NAMALWA (cell line): ENCODE measurements around the gene FGD5.

ENCODE experiments used
- DNase-seq: peaks from one replicate; pipeline ENCODE4 v3.0.0-alpha.2; 2015; ENCODE audit warnings: low spot score

Gene FGD5, protein sequence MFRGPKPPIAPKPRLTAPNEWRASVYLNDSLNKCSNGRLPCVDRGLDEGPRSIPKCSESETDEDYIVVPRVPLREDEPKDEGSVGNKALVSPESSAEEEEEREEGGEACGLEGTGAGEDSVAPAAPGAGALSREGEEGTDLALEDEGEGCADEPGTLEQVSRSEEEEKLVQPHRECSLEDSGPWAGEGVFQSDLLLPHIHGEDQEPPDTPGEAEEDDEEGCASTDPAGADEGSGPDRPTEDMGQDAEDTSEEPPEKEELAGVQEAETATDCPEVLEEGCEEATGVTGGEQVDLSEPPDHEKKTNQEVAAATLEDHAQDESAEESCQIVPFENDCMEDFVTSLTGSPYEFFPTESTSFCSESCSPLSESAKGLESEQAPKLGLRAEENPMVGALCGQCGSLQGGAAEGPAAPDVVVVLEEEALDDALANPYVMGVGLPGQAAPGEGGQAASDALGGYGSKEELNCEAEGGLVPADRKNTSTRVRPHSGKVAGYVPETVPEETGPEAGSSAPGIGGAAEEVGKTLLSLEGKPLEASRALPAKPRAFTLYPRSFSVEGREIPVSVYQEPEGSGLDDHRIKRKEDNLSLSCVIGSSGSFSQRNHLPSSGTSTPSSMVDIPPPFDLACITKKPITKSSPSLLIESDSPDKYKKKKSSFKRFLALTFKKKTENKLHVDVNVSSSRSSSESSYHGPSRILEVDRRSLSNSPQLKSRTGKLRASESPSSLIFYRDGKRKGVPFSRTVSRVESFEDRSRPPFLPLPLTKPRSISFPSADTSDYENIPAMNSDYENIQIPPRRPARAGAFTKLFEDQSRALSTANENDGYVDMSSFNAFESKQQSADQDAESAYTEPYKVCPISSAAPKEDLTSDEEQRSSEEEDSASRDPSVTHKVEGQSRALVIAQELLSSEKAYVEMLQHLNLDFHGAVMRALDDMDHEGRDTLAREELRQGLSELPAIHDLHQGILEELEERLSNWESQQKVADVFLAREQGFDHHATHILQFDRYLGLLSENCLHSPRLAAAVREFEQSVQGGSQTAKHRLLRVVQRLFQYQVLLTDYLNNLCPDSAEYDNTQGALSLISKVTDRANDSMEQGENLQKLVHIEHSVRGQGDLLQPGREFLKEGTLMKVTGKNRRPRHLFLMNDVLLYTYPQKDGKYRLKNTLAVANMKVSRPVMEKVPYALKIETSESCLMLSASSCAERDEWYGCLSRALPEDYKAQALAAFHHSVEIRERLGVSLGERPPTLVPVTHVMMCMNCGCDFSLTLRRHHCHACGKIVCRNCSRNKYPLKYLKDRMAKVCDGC (N-terminal part only)

DNA sequence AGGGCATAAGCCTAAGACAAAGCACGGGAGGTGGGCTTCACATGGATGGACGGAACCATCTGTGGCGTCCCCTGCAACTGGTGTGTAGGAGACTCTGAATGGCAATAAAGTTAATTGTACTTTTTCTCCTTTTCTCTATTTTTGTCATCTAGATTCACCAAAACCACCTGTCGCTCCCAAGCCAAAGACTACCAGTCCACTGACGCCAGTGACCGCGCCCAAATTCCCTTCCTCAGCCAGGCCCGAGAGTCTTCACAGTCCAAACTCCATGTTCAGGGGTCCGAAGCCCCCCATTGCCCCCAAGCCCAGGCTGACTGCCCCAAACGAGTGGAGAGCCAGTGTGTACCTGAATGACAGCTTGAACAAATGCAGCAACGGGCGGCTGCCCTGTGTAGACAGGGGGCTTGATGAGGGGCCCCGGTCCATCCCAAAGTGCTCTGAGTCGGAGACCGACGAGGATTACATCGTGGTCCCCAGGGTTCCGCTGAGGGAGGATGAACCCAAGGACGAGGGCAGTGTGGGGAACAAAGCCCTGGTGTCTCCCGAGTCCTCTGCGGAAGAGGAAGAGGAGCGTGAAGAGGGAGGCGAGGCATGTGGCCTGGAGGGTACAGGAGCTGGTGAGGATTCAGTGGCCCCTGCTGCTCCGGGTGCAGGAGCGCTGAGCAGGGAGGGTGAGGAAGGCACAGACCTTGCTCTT is at the start of gene FGD5:
FGD5 (plus strand) TSS at position 159 of the 697 bp plus-strand sequence; CDS start at position 269, 110 bp downstream.
- no peak for DNase-seq

DNA sequence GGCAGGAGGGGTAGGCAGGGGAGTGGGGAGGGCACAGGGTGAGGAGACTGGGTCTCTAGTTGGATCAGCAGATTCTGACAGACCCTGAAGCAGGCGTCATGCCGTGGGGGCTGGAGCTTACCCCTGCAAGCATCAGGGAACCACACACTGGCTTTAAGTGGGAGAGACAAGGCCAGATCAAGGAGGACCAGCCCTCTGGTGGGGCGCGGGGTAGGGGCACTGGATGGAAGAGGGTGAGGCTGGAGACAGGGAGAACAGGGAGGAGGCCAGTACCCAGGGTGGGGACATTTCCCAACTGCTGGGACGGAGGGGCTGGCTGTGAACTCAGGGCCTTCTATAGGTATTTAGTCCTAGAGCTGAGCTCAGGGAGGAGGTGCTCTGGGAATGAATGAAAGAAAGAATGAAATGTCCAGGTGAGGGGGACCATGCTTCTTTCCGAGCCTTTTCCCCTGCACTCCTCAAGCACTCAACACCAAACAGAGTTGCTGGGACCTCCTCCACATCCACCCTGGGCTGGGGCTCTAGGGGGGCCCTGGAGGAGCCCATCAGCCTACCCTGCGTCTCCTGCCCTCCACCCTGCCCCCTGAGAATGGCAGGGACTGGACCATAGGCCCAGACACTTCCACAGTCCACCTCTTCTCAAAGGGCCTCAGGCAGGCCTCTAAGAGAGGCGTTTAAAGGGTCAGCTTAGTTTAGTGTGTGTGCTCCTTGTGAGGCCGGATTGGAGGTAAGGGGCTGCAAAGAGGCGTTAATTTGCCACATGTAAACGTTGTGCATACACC is 49.0 kb upstream of the FGD5 start:
- DNase-seq: no peak

DNA sequence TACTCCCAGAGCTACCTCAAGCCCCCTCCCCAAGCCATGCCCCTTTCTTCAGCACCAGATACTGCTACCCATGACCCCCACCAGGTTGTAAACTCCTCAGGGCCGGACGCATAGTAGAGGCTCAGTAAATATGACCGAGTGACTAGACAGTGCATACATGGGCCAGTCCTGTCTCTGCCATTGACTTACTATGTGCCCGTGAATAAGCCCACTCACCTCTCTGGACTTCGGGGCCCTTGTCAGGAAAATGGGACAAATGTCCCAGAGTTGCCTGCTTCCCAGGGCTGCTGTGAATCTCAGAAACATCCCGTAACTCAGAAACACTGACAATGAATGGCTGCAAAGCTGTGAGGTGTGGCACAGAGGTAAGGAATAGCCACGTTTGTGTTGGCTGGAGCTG is 48.2 kb upstream of the FGD5 start:
- DNase-seq: no peak

DNA sequence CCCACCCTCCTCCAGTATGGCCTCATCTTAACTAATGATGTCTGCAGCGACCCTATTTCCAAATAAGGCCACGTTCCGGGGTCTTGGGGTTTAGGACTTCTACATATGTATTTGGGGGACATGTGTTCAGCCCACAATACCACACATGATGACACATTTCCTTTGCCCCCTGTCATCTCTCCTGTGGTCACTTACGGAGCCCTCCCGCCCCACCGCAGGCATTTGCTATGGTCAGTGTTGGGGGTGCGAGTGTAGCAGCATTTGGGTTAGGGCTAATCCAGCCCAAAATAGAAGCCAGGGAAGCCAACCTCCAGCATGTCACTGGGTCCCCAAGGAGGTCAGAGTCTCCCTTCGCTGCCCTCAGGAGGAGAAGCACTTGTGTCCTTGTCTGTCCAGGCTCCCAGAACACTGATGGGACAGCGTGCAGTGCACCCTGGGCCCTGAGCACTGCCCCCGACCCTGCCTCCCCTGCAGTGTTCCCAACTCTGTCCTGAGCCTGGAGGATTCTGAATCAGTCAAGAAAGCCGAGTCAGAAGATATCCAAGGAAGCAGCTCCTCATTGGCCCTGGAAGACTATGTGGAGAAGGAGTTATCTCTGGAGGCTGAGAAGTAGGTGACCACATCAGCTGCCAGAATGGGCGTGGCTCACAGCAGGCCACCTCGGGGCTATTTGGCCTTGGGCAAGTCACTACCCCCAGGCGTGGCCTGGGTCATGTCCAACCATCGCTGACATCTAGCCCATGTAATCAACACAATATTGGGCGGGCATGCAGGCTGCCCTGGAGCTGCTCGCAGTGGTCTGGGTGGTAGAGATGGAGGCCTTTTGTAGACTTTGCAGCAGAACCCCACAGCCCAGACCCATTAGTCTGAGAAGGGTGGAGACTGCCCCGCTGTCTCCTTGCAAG is 46.9 kb upstream of the FGD5 start:
- DNase-seq: no peak

DNA sequence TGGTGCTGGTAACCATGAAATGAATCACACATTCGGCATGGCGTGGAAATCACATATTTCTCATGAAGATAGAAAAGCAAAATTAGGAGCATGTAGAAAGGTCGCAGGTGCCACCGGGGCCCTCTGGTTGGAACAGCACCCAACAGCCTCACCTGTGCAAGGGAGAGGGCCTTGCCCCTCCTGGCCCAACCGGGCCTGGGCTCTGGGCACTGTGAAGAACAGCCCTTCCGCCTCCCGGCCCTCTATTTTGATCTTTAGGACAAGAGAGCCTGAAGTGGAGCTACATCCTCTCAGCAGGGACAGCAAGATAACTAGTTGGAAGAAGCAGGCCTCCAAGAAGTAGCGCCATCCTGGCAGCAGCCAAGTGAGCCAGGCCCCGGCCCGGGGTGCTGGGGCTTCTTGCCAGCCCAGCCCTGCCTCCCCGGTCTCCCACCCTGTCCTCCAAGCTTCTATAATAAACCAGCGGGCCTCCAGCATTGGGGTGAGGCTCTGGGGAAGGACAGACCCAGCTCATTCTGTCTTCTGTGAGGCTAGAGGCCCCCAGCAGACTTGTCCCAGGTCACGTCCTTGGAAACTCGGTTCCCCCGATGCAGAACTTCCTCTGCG is 46.1 kb upstream of the FGD5 start:
- no peak for DNase-seq

DNA sequence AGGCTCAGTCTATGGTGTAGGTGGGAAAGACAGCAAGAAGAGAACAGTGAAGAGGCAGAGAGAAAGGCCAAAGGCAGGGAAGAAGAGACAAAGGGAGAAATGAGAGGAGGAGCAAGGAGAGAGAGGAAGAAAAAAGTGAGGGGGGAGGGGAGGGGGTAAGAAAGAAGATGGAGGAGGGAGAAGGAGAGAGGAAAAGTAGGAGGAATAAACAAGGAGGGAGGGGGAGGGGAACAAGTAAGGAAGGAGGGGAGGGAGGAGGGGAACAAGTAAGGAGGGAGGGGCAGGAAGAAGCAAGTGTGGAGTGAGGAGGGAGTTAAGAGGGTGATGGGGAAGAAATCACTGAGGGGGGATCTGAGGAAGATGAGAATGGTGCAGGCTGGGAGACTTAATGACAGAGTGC is 45.5 kb upstream of the FGD5 start:
- DNase-seq: no peak

DNA sequence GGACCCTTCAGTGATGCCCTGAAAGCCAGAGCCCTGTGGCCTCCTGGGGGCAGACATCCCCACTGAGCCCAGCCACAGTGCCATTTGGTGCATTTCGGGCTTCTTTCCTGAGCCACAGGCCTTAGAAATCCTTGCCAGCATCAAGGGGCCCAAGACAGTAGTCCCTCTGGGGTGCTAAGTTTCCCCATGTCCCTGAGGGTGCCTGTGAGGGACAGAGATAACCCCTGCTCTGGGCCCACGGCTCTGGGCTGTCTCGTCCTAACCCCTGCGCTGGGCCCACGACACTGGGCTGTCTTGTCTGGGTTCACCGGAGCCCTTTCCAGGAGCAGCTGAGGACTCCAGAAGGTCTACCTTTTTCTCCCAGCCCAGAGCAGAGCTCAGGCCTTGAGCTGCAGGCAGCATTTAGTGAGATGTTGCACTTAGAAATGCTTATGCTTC is 45.1 kb upstream of the FGD5 start:
- no peak for DNase-seq

DNA sequence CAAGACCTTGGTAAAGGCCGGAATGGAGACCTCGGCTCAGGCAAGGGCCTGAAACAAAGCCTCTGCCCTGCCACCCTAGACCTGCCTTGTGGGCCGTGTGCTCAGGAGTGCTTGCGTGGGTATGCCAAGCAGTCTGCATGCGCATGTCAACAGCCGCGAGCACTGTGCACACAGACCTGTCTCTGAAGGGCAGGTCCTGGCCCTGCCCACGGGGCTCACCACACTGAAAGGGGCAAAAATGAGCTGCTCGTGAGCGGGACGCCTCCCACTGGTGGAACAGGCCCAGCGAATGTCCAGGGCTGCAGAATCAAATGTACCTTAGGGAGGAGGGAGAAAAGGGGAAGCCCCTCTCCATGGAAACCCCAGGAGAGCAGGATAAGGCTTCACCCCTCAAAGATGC is 44.3 kb upstream of the FGD5 start:
- no peak for DNase-seq

DNA sequence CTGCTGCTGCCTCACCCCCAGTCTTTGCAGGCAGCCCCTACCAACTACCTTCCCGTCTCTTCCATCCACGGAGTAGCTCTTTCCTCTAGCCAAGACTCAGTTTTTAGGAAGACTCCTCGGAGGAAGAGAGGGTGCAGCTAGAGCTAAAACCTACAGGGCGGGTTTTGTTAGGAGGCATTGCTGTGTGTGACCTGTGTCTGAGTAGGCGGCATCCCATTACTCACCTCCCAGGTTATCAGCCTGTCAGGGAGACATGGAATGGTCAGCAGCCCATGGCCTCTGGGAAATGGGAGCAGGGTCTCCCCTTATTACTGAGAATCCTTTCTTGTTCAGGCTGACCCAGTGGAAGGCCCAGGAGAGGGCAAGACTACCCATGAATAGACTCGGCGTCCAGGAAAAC is 43.8 kb upstream of the FGD5 start:
- DNase-seq: no peak

DNA sequence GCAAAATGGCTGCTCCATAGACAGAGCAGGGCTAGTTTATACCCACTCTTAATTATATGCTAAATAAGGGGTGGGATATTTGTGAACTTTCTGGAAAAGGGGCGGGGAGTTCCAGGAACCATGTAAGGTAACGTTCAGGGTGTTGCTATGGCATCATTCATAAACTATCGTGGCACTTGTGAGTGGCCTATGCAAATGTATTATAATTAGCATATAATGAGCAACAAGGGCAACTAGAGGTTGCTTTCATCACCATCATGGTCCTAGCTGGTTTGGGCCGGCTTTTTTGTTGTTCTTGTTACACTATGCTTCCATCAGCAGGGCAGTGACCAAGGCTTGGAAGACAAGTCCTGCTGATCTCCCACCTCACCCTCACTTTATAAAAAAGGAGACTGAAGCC is 43.2 kb upstream of the FGD5 start:
- DNase-seq: no peak

DNA sequence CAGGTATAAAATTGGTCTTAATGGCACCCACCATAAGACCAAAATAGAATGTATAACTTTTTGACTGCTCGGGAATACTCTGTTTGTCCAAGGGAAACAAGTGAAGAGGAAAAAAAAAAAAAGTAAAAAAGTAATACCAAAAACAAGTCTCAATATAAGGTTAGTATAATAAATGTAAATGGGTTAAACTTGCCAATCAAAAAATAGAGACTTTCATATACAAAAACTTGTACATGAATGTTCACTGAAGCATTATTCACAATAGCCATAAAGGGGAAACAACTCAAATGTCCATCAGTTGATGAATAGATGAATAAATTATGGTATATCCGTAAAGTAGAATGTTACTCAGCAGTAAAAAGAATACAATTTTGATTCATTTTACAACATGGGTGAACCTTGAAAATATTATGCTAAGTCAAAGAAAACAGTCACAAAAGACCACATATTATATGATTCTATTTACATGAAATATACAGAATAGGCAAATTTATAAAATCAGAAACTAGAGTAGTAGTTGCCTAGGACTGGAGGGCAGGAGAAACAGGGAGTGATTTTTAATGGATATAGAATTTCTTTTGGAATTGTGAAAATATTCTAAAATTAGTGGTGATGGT is 39.6 kb upstream of the FGD5 start:
- no peak for DNase-seq

DNA sequence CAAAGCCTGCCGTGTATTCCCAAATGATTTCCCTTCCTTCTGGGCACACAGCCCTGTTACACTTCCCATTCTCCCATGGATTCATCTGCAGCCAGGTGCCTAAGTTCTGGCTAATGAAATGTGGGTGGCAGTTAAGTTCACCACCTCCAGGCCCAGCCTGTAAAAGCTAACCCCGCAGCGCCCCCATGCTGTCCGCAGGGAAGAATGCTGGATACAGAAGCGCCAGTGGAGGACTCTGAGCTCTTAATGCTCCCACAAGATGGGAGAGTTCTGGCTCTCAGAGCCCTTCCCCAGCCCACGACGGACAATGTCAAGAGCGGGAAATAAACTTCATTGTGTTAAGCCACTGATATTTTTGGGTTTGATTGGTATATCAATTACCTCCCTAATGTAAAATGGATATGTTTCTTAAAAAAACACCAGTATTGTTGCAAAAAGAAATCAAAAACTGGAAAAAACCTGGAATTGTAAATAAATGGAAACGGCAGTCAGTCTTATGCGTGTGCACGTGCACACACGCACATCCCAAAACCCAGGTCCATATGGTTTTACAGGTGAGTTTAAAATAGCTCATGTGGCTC is 37.7 kb upstream of the FGD5 start:
- DNase-seq: peak; percentile 78

DNA sequence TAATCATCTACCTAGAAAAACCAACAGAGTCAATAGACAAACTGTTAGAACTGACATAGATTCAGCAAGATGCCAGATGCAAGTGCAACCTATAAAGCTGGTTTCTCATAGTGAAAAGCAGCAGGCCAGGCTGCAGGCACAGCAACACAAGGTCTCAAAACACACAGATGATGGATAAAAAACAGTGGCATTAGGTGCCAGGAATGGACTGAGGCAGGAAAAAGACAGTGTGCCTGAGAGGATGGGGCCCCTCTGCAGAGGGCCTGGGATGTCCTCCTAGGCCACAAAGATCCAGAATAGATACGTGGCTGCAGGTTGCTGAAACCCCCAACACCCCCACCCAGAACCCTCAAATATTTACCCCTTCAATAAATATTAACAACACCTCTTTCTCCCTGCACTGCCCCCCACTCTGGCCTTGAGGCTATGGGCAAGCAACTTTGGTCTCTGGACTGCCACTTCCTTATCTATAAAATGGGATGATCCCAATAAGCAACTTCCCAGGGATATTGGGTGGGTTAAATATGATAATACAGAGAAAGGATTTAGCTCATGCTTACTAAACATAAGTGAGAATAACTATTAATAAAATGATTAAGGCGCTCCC is 35.2 kb upstream of the FGD5 start:
- DNase-seq: no peak

DNA sequence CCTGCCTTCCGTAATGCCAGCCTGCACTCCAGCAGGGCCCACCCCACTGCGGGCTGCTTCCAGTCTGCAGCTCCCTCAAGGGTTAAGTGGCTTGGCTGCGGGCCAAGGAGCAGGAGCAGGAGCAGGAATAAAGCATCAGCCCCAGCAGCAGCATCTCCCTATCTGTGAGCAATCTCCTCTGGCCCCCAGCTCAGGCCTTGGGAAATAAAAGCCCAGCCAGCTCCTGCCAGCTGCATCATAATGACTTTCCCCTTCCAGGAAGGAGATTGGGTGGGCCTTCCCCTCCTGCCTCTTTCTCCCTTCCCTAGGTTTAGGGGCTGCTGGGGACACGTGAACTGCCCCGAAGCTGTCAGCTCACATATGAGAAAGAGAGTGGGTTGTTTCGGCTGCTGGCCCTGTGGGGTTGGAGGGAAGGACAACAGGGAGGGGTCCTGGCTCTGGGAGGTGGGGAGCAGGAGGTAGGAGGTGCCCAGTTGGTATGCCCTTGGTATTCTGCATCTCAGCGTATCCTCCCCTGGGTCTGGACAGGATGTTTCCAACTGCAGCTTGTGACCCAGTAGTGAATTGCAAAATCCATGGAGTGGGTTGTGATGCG is 34.6 kb upstream of the FGD5 start:
- DNase-seq: no peak

DNA sequence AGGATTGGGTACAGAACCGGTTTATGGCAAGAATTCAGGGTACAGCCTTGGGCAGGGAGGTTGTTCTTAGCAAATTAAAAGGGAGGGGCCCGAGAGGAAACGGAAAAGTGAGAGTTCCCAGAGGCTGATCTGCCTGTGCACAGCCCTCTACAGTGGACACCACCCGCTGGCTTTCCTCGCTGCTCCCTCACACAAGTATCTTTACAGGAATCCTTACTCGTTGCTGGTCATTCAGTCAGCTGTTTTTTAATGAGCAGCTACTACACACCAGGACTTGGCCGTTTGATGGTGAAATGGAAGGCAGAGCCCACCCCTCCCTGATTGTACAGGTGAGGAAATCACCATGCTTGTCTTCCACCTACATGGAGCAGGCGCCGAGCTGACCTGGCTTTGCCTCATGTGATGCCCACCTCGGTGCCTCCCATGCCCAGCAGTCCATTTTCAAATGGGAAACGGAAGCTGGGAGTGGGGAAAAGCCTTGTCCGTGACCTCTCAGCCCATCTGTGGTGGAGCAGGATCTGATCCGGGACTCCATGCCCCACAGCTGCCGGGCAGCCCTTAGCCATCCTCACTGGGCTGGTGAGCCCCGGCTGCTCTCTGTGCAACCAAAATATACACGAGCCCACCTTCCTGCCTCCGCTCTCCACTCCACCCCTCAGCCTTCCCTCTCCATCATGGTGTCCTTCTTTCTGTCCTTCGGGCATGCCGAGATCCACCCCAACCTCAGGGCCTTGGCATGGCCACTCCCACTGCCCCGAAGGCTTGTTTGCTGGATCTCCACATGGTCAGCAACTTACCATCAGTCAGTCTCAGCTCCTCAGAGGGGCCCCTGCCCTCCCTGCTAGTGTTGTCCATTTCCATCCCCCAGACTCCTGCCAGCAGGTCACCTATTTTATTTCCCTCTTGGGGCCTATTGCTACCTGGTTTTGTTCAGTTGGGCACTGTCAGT is 33.3 kb upstream of the FGD5 start:
- no peak for DNase-seq

DNA sequence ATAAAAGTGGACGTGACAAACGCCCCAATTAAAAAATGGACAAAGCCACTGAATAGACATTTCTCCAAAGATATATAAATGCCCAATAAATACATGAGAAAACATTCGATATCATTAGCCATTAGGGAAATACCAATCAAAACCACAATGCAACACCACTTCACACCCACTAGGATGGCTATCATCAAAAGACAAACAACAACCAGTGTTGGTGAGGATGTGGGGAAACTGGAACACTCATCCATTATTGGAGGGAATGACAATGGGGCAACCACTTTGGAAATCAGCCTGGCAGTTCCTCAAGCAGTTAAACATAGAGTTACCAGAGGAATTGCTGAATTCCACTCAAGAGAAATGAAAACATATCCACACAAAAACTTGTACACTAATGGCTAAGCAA is 32.4 kb upstream of the FGD5 start:
- DNase-seq: no peak

DNA sequence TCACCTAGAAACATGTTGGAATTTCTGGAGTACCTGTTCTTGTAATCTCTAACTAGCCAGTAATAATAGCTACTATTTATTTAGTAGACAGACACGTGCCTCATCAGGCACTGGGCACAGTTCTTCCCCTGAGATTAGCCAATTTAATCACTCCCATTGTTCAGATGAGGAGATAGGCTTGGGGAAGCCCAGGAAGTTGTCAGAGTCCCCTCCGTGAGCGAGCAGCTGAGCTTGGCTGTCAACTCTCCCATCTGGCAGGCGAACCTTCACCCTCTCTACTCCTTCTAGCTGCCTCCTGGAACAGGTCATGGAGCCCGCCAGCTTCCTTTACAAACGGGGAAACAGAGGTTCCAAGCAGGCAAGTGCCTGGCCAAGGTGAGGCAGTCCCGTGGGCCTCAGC is 31.1 kb upstream of the FGD5 start:
- no peak for DNase-seq
